ENCODE measurements around the gene PMPCA.

The PMPCA gene

DNA sequence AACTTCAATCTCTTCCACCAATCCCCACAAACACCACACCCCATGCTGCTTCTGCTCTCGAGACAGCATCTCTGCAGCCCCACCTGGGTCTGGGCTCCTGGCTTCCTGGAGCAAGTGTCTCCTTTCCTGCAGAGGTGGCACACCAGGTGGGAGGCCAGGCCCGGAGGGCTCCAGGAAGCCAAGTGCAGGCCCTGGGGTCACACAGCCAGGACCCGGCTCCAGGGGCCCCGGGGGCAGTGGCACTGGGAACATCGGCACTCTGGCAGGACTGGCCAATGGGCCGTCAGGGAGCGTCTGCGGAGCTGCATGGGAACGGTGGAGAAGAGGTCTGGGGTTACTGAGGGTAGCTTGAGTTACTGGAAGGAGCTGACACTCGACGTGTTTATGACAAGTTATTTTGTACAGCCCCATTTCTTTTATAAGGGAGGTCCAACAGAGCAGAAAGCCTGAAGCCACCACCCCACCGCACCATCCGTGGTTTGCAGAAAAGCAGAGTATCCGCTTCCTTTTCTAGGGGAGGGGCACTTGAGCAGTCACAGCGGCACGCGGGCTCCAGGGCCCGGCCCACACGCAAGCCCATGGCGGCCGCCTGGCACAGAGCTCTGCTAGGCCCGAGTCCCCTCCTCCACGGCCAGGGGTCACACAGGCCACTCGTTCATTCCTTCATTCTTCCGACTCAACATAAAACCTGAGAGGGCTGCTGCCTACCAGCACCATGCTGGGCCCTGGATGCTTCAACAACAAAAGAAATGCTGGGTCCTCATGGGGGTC, 43.8 kb downstream of the PMPCA start:
- TF ChIP-seq, protein P1, sequence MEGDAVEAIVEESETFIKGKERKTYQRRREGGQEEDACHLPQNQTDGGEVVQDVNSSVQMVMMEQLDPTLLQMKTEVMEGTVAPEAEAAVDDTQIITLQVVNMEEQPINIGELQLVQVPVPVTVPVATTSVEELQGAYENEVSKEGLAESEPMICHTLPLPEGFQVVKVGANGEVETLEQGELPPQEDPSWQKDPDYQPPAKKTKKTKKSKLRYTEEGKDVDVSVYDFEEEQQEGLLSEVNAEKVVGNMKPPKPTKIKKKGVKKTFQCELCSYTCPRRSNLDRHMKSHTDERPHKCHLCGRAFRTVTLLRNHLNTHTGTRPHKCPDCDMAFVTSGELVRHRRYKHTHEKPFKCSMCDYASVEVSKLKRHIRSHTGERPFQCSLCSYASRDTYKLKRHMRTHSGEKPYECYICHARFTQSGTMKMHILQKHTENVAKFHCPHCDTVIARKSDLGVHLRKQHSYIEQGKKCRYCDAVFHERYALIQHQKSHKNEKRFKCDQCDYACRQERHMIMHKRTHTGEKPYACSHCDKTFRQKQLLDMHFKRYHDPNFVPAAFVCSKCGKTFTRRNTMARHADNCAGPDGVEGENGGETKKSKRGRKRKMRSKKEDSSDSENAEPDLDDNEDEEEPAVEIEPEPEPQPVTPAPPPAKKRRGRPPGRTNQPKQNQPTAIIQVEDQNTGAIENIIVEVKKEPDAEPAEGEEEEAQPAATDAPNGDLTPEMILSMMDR (IDR thresholded peaks at IDR 0.05; ENCODE audit: extremely low read depth, insufficient read depth, missing control alignments): no peak
- in situ Hi-C loops (cut with MboI; ENCODE audit: low pct_unique_long_range_greater_than_20kb, low sequenced_read_pairs, unreplicated experiment): no loop called here
- DNase-seq (ENCODE audit: low spot score): no peak

DNA sequence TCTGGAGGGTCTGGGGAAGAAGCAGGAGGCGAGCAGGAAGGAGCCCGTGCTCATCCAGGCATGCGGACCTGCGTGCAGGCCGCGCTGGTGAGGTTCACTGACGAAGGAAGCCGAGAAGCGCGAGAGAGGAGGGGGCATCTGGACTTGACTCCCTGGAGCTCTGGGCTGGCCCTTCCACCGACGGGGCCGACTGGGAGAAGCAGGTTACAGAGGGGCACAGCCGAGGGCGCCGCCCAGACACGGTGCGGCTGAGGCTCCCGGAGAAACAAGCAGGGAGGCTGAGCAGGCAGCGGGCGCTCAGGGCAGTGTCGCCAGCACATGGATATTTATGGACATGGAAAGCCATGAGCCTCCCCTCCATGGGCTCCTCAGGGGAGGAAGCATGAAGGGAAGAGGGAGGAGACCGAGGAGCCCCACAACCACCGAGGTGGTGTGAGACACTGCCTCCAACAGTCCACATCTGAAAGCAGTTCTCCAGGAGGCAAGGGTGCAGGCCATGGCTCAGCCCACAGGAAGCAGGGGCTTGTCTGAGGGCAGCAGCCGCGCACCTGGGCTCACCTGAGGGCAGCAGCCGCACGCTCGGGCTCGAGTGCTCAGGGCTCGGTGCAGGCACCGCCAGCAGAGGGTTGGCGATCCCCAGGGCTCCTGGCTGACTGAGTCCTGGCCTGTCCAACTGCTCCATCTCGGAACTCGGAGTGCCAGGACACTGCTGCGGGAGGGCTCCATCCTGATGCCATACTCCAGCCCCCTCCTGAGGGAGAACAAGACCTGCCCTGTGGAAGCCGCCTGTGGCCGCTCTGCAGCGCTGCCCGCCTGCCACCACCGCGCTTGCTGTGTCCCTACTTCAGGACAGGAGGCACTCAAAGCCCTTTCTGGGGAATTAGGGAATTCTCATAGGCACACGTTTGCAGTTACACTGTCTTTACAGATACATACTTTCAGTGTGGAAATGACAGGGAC, 44.9 kb downstream of the PMPCA start:
- no peak for DNase-seq (ENCODE audit: low spot score)
- in situ Hi-C loops (cut with MboI; ENCODE audit: low pct_unique_long_range_greater_than_20kb, low sequenced_read_pairs, unreplicated experiment): no loop called here
- TF ChIP-seq, protein P1 (IDR thresholded peaks at IDR 0.05; ENCODE audit: extremely low read depth, insufficient read depth, missing control alignments): no peak

DNA sequence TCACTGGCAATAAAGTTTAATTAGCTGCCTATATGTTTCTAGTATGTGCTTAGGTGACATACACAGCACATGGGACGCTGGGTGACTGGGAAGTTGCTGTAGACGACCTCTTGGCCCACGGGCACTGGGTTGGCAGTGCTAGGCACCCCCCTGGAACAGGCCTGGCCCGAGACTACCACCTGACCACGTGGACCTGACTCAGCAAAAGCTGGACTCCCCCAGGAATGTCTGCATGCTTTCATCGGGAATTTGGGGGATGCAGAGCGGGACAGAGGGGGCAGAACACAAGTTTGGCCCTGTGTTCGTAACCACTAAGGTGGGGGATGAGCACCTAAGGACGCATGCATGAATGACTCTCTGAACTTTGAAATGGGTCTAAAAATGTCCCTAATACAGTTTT, 45.8 kb downstream of the PMPCA start:
- TF ChIP-seq, protein P1 (IDR thresholded peaks at IDR 0.05; ENCODE audit: extremely low read depth, insufficient read depth, missing control alignments): no peak
- in situ Hi-C loops (cut with MboI; ENCODE audit: low pct_unique_long_range_greater_than_20kb, low sequenced_read_pairs, unreplicated experiment): no loop called here
- DNase-seq (ENCODE audit: low spot score): no peak

DNA sequence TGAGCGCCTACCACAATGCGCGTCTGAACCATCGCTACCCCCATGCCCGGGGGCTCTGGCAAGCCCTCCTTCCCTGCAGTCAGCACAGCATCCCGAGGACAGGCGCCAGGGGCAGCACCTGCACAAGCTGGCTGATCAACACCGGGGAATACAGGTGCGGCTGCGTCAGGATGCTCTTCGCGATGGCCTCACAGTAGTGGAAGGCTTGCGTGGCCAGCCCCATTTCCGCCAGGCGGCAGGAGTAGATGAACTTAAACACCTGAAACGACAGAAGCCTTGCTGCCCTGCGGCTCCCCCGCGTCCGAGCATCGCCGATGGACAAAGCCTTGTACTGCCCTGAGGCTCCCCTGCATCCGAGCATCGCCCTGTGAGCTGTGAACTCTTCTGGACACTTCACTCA, 46.9 kb downstream of the PMPCA start:
- in situ Hi-C loops (cut with MboI; ENCODE audit: low pct_unique_long_range_greater_than_20kb, low sequenced_read_pairs, unreplicated experiment): no loop called here
- TF ChIP-seq, protein P1 (IDR thresholded peaks at IDR 0.05; ENCODE audit: extremely low read depth, insufficient read depth, missing control alignments): no peak

DNA sequence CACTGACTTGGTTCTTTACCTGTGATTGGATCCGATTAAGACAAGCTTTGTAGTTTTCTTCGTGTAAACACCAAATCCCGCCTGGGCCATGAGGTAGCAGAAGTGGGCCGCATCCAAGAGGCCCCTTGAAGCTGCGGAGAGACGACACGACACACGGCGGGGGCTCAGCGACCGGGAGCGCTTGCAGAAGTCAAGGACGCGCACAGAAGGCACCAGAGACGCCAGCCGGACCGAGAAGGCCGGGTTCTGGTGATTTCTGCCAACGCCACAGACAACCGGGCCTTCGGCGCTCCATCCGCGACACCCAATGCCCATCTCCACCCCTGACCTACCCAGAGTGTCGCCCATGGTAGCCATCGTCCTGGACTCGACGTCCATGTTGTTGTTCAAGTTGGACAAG, 49.0 kb downstream of the PMPCA start:
- in situ Hi-C loops (cut with MboI; ENCODE audit: low pct_unique_long_range_greater_than_20kb, low sequenced_read_pairs, unreplicated experiment): no loop called here
- TF ChIP-seq, protein P1 (IDR thresholded peaks at IDR 0.05; ENCODE audit: extremely low read depth, insufficient read depth, missing control alignments): no peak
- no peak for DNase-seq (ENCODE audit: low spot score)

More for the DNA sequence above, 46.9 kb downstream of the PMPCA start:
- no peak for DNase-seq (ENCODE audit: low spot score)

DNA sequence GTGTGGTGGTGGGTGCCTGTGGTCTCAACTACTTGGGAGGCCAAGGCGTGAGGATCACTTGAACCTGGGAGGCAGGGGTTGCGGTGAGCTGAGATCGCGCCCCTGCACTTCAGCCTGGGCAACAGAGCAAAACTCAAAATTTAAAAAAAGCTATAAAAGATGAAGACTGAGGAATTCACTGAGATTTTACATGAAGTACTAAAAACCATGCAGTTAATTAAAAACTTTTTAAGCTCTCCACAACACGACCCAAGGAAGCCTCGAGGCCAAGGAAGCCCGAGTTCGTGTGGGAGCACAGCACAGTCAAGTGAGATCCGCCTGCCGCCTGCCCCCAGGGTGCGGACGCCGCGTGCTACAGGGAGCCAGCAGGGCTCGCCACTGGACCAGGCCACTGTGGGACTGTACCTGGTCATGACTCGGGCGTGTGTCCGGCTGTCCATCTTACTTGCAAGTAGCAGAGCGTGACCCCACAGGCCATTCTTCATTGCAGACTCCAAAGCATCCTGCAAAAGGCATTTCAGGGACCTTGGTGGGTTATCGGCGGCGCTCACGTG, 50.4 kb downstream of the PMPCA start:
- no peak for DNase-seq (ENCODE audit: low spot score)
- TF ChIP-seq, protein P1 (IDR thresholded peaks at IDR 0.05; ENCODE audit: extremely low read depth, insufficient read depth, missing control alignments): no peak
- in situ Hi-C loops (cut with MboI; ENCODE audit: low pct_unique_long_range_greater_than_20kb, low sequenced_read_pairs, unreplicated experiment): no loop called here
